ENCODE results near the gene ELN.

Gene ELN

DNA sequence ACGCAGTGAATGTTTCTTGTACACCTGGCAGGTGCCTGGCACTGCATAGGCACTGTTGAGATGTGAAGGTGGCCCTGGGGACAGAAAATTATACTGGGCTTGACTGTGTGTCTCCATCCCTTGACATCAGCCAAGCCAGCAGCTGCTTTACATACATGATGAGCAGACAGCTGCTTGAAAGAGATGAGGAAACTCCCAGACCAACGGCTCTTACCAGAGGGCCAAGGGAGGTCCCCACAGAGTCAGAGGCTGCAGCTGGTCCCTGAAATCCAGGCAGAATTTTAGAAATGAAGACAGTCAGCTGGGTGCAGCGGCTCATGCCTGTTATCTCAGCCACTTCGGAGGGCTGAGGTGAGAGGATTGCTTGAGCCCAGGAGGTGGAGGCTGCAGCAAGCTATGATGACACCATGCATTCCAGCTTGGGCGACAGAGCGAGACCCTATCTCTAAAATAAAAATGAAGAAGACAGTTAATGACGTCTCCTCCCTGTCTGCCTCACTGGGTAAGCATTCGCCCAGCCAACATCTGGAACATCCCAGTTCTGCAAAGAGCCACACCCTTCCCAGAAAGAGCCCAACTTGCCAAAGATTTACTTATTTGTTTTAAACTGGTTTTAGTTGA is 73.2 kb downstream of the ELN start:
- CTCF ChIA-PET = no interaction called here

DNA sequence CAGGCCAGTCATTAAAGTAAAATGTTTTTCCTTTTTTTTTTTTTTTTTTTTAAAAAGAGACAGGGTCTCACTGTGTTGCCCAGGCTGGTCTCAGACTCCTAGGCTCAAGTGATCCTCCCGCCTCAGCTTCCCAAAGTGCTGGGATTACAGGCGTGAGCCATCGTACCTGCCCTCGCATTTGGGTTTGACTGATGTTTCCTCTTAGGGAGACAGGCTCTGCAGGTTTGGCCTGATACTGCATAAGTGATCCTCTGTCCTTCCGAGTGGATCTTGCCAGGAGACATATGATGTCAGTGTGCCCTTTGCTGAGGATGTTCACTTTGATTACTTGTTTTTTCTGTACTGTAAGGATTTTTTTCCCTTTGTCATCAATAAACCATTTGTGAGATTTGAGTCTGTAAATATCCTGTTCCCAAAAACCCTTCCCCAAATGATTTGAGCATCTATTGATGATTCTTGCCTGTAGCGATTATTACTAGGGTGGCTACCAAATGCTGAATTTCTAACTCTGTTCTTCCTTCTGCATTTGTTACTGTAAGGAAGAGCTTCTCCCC is 75.3 kb downstream of the ELN start:
- ChIA-PET CTCF (interaction anchor here (0.6 to 0.7 kb wide), 2 partner anchors 20 to 1354 kb away, joined by 3 to 4 read pairs; no protein-coding TSS in a partner anchor), POLR2A (no interaction called here)
- DNase-seq (ENCODE audit: extremely low spot score) = no peak
- TF ChIP-seq ARNT (IDR thresholded peaks at IDR 0.05) = no peak
- no peak for TF ChIP-seq FOXK2 (IDR thresholded peaks at IDR 0.05)
- TF ChIP-seq ELF4 (IDR thresholded peaks at IDR 0.05) = no peak
- TF ChIP-seq L3MBTL2 (conservative IDR thresholded peaks at IDR 0.05) = no peak
- no peak for TF ChIP-seq FOXM1 (IDR thresholded peaks at IDR 0.05; ENCODE audit: borderline replicate concordance)
- no peak for TF ChIP-seq BHLHE40 (IDR thresholded peaks at IDR 0.05; ENCODE audit: borderline replicate concordance)
- no peak for TF ChIP-seq NFRKB (IDR thresholded peaks at IDR 0.05)
- no peak for TF ChIP-seq LEF1 (IDR thresholded peaks at IDR 0.05; ENCODE audit: borderline replicate concordance)
- no peak for TF ChIP-seq SUZ12 (IDR thresholded peaks at IDR 0.05)
- no peak for TF ChIP-seq SP1 (IDR thresholded peaks at IDR 0.05)
- no peak for TF ChIP-seq FOXA1 (IDR thresholded peaks at IDR 0.05)

More for the DNA sequence above, 73.2 kb downstream of the ELN start:
- TF ChIP-seq SUZ12 (IDR thresholded peaks at IDR 0.05) (no peak), ELF4 (IDR thresholded peaks at IDR 0.05) (no peak), SP1 (IDR thresholded peaks at IDR 0.05) (no peak), TARDBP (IDR thresholded peaks at IDR 0.05) (no peak)
- TF ChIP-seq, protein P1, sequence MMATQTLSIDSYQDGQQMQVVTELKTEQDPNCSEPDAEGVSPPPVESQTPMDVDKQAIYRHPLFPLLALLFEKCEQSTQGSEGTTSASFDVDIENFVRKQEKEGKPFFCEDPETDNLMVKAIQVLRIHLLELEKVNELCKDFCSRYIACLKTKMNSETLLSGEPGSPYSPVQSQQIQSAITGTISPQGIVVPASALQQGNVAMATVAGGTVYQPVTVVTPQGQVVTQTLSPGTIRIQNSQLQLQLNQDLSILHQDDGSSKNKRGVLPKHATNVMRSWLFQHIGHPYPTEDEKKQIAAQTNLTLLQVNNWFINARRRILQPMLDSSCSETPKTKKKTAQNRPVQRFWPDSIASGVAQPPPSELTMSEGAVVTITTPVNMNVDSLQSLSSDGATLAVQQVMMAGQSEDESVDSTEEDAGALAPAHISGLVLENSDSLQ (IDR thresholded peaks at IDR 0.05) = no peak
- no peak for DNase-seq (ENCODE audit: extremely low spot score)
- POLR2A ChIA-PET = interaction anchor here (0.6 kb wide), 1 partner anchor 18 kb away, joined by 3 read pairs; no protein-coding TSS in a partner anchor

DNA sequence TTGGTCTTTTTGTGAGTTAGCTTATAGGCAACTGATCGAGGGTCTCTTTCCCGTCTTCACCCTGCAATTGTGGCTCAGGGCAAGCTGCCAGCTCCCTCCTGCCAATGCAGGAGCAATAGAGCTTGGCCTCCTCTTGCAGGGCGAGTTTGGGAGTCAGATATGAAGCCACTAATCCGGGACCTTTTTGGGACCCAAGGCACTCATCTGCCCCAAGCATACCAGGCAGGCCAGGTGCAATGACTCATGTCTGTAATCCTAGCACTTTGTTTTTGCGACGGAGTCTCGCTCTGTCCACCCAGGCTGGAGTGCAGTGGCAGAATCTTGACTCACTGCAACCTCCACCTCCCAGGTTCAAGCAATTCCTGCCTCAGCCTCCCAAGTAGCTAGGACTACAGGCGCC is 76.7 kb downstream of the ELN start:
- DNase-seq (ENCODE audit: extremely low spot score) = no peak
- POLR2A ChIA-PET = interaction anchor here (1.2 kb wide), 1 partner anchor 10 kb away, joined by 3 read pairs; no protein-coding TSS in a partner anchor
- CTCF ChIA-PET = no interaction called here
- no peak for TF ChIP-seq SUZ12 (IDR thresholded peaks at IDR 0.05)
- no peak for TF ChIP-seq ELF4 (IDR thresholded peaks at IDR 0.05)
- TF ChIP-seq FOXK2 (IDR thresholded peaks at IDR 0.05) = no peak
- TF ChIP-seq FOXM1 (IDR thresholded peaks at IDR 0.05; ENCODE audit: borderline replicate concordance) = no peak
- TF ChIP-seq LEF1 (IDR thresholded peaks at IDR 0.05; ENCODE audit: borderline replicate concordance) = no peak
- no peak for TF ChIP-seq FOXA1 (IDR thresholded peaks at IDR 0.05)
- TF ChIP-seq HDGF (IDR thresholded peaks at IDR 0.05; ENCODE audit: borderline replicate concordance) = no peak
- TF ChIP-seq TARDBP (IDR thresholded peaks at IDR 0.05) = no peak
- TF ChIP-seq CTBP1 (IDR thresholded peaks at IDR 0.05; ENCODE audit: borderline replicate concordance) = no peak
- TF ChIP-seq ZNF384 (IDR thresholded peaks at IDR 0.05) = no peak
- no peak for TF ChIP-seq NFRKB (IDR thresholded peaks at IDR 0.05)
- no peak for TF ChIP-seq L3MBTL2 (conservative IDR thresholded peaks at IDR 0.05)
- no peak for TF ChIP-seq SP1 (IDR thresholded peaks at IDR 0.05)
- no peak for TF ChIP-seq BHLHE40 (IDR thresholded peaks at IDR 0.05; ENCODE audit: borderline replicate concordance)
- TF ChIP-seq, protein P1 (IDR thresholded peaks at IDR 0.05) = no peak

DNA sequence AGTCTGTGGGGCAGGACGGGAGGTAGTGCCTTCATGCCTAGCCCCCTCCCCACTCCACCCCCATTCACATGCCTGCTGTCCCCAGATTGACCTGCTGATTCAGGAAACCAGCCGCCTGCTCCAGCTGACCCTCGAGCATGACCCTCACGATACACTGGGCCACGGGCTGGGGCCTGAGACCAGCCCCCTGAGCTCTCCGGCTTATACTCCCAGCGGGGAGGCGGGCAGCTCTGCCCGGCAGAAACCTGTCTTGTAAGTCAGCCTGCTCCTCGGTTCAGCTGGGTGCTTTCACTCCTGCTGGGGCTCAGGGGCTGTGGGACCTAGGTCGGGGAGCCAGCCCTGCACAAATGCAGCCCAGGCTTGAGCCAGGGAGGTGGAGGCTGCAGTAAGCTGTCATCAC is 78.0 kb downstream of the ELN start:
- ChIA-PET CTCF (no interaction called here), POLR2A (no interaction called here)
- no peak for DNase-seq (ENCODE audit: extremely low spot score)
- no peak for TF ChIP-seq FOXK2 (IDR thresholded peaks at IDR 0.05)
- TF ChIP-seq FOXA1 (IDR thresholded peaks at IDR 0.05) = no peak
- TF ChIP-seq ARNT (IDR thresholded peaks at IDR 0.05) = no peak
- TF ChIP-seq, protein P1 (IDR thresholded peaks at IDR 0.05) = no peak
- no peak for TF ChIP-seq TARDBP (IDR thresholded peaks at IDR 0.05)

DNA sequence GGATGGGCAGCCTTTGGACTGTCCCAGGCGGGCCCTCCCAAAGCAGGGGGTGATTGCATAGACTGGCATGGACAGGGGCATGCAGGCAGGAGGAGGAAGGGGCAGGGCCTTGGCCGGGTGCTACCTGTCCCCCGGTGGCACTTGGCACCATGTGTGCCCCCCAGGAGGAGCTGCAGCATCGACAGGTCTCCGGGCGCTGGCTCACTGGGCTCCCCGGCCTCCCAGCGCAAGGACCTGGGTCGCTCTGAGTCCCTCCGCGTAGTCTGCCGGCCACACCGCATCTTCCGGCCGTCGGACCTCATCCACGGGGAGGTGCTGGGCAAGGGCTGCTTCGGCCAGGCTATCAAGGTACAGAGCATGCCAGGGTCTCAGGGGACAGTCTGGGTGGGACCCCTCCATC is 78.9 kb downstream of the ELN start:
- ChIA-PET CTCF (no interaction called here), POLR2A (no interaction called here)
- DNase-seq (ENCODE audit: extremely low spot score) = no peak
- TF ChIP-seq ARNT (IDR thresholded peaks at IDR 0.05) (no peak), FOXM1 (IDR thresholded peaks at IDR 0.05; ENCODE audit: borderline replicate concordance) (no peak), ELF4 (IDR thresholded peaks at IDR 0.05) (no peak), SP1 (IDR thresholded peaks at IDR 0.05) (no peak), FOXK2 (IDR thresholded peaks at IDR 0.05) (no peak), FOXA1 (IDR thresholded peaks at IDR 0.05) (no peak), SUZ12 (IDR thresholded peaks at IDR 0.05) (no peak), L3MBTL2 (conservative IDR thresholded peaks at IDR 0.05) (no peak), HDGF (IDR thresholded peaks at IDR 0.05; ENCODE audit: borderline replicate concordance) (no peak), NFRKB (IDR thresholded peaks at IDR 0.05) (no peak), BHLHE40 (IDR thresholded peaks at IDR 0.05; ENCODE audit: borderline replicate concordance) (no peak), TARDBP (IDR thresholded peaks at IDR 0.05) (no peak), ZNF384 (IDR thresholded peaks at IDR 0.05) (no peak), LEF1 (IDR thresholded peaks at IDR 0.05; ENCODE audit: borderline replicate concordance) (no peak), CTBP1 (IDR thresholded peaks at IDR 0.05; ENCODE audit: borderline replicate concordance) (no peak)
- TF ChIP-seq, protein P1 (IDR thresholded peaks at IDR 0.05) = no peak

DNA sequence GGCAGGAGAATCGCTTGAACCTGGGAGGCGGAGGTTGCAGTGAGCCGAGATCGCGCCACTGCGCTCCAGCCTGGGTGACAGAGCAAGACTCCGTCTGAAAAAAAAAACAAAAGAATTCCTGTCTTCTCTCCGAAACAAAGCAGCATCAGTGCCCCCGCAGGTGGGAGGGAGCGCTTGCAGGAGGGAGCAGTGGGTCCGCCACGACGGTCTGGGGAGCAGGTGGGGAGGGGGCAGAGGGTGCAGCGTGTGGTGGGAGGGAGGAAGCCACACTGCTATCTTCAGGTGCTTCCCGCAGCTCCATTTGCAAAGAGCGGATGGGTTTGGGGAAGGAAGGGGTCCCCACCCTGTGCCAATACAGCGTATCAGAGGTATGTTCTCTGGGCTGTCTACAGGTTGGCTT is 87.4 kb downstream of the ELN start:
- POLR2A ChIA-PET = no interaction called here
- CTCF ChIA-PET = no interaction called here
- peak; percentile 38 for DNase-seq (ENCODE audit: extremely low spot score)
- no peak for TF ChIP-seq ELF4 (IDR thresholded peaks at IDR 0.05)
- TF ChIP-seq ZNF384 (IDR thresholded peaks at IDR 0.05) = peak; percentile 37; the same call in 1 of the 2 replicates
- no peak for TF ChIP-seq BHLHE40 (IDR thresholded peaks at IDR 0.05; ENCODE audit: borderline replicate concordance)
- TF ChIP-seq SUZ12 (IDR thresholded peaks at IDR 0.05) = no peak
- TF ChIP-seq FOXK2 (IDR thresholded peaks at IDR 0.05) = no peak
- TF ChIP-seq ARNT (IDR thresholded peaks at IDR 0.05) = no peak
